Suppressor macrophage treated with lipopolysaccharide for 4 hours (primary cell): Measurements from ENCODE around the gene TMEM196.
"Not testable (repeated sequence)": the region's sequence is repeated elsewhere in the genome, so short reads cannot be mapped to it uniquely, and the experiment has no call there.

Experiments used
- DNase-seq: peaks from one replicate; pipeline ENCODE4 v3.0.0-alpha.2; 2020

TMEM196 gene

DNA sequence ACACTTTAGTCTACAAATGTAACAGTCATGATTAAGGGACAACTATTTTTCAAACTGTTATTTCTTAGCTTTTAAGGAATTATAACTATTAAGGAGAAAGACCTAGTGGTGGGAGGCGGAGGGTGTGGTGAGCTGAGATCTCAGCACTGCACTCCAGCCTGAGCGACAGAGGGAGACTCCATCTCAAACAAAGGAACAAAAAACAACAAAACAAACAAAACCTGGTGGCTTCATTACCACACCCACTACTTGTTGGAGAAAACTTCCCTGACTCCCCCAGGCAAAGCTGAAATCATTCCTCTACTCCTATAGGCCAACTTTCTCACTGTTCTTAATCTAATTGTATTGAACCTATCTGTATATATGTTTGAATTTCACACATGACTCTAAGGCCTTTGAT, 67.8 kb downstream of the TMEM196 start:
- no peak for DNase-seq

DNA sequence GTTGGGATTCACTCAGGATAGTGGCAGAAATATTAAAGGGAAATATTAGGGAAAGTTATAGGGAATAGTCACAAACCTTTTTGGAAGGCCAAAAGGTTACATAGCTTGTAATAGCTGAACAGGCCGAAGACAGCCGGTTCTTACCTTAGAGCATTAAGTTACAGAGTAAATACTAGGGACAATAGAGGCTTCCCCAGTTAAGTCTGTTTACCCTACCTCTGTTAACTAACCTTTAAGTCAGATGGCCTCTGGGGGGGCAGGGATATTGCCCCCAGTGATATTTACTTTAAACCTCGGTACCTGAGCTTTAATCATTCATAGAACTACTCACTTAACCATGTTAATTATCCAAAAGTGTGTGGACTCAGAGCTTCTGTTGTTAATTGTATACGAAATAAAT, 71.9 kb downstream of the TMEM196 start:
- no peak for DNase-seq

DNA sequence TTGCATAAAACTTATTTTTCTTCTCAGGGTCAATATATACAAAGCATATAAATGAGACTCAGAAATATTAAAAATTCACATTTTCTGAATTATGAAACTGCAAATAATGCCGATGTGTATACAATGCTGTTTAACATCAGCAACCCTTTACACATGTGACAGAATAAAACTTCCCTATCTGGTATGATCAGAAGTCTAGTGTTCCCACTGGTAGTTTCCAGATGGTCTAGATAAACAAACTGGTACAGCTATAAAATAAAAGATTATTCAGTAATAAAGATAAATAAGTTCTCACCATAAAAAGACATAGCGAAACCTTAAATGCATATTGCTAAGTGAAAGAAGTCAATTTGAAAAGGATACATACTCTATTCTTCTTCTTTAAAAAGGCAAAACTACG, 72.5 kb downstream of the TMEM196 start:
- no peak for DNase-seq

DNA sequence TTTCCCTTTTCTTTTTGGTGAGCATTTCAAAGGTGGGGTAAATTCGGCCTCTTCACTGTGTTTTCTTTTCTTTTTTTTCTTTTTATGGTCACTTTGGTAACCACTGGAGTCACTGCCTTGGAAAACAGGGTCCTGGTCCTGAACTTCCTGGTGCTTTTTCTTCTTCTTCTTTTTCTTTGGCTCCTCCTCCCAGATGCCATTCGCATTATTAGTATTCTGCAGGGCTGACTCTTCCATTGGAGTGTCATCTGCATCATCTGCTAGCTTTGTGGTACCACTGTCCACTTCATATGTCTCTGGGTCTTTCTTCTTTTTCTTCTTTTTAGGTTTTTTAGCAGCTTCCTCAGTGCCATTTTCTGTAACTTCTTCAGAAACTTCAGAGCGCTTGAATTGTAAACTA, 75.1 kb downstream of the TMEM196 start:
- no peak for DNase-seq

DNA sequence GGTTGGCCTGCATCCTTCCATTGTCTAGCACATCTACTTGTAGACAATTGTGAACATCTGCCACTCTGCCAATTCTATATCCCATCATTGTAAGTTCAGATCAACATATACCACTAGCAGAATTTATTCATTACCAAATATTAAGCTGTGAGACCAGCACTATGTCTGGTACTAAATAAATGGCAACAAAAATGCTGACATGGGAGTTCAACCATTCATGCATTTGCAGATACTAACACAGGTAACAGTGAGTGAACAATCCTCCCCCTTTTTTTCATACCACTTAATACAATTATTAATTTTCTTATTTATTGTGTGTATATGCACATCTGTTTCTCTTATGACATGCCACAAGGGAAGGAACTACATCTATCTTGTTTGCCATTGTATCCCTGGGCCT, 76.5 kb downstream of the TMEM196 start:
- DNase-seq: no peak

DNA sequence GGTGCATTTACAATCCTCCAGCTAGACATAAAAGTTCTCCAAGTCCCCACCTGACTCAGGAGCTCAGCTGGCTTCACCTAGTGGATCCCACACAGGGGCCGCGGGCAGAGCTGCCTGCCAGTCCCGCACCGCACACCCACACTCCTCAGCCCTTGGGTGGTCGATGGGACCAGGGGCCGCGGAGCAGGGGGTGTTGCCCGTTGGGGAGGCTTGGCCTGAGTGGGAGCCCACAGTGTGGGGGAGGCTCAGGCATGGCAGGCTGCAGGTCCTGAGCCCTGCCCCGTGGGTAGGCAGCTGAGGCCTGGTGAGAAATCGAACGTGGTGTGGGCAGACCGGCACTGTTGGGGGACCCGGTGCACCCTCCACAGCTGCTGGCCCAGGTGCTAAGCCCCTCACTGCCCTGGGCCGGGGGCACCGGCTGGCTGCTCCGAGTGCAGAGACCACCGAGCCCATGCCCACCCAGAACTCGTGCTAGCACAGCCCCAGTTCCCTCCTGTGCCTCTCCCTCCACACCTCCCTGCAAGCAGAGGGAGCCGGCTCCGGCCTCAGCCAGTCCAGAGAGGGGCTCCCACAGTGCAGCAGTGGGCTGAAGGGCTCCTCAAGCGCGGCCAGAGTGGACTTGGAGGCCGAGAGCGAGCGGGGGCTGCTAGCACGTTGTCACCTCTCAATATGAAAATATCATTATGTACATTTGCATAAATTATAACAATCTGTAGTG, 81.1 kb downstream of the TMEM196 start:
- DNase-seq: no peak

DNA sequence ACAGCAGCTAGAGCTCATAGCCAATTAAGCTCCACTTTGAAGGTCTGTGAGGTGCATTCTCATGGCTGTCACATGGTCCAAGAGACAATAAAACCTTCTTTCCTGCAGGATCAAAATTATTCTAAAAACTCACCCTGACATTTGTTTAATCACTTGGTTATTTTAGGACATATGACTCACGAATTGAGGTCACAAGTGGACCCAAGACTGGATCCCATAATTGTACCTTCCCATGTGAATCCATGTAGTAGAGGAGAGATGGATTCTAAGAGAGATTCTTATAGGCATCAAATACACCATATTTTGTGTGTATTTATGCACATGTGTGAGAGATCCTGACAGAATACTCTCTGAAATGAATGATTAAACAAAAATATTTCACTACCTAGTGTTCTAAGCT, 82.7 kb downstream of the TMEM196 start:
- DNase-seq: no peak

GRCh38 chr7:19689130-19689529, 84.3 kb downstream of the TMEM196 start:
- not testable (repeated sequence) for DNase-seq

DNA sequence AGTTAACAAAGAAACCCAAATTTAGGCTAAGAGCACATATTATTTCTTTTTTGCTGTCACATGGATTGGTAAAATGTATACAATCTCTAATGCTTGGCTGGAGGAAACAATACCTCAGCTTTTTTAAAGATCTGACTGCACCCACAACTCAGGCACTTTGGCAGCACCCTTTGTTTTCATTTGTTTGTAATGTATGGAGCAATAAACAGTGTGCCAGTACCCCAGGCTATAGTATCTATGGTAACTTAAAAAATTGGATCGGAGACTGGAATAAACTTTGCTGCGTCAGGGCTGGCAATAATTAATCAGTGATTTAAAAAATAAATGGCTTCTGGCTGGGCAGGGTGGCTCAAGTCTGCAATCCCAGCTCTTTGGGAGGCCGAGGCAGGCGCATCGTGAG, 91.8 kb downstream of the TMEM196 start:
- no peak for DNase-seq

DNA sequence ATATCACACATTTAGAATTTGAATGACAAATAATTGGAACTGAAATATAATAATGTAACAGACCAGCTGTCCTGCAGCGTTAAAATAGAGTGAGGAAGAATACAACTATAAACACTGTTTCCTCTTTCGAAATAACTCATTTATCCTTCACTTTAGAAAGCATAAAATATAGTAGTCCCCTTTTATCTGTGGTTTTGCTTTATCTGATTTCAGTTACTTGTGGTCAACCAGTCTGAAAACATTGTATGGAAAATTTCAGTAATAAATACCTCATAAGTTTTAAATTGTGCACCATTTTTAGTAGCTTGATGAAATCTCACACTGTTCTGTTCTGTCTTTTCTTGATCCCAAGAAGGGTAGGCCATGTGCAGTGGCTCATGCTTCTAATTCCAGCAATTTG, 96.2 kb downstream of the TMEM196 start:
- peak; percentile 25 for DNase-seq

GRCh38 chr7:19675816-19676215, 97.6 kb downstream of the TMEM196 start:
- DNase-seq: no peak

- DNase-seq: no peak
Measured at GRCh38 chr7:19674266-19674960, 99.0 kb downstream of the TMEM196 start.

GRCh38 chr7:19670806-19671205, 102.6 kb downstream of the TMEM196 start:
- DNase-seq: no peak
